Measurements from ENCODE around the gene SLC25A21.

DNA sequence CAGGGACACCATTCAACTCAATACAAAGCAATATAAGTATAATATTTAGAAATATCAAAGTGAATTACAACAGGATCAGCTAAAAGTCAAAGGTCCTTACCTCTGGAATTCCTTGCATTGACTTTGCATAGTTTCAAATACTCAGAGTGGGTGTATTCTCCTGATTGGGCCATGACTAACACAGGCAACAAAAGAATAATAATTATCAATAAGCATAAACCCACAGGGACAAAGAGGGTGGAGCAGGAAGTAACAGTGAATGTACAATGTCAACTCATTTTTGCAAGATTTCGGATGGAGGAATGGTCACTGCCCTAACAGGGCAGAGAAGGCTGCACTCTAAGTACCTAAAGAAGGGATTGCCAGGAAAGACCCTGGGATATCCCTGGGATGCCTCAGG, 303.3 kb downstream of the SLC25A21 start:
- TF ChIP-seq, protein P1, sequence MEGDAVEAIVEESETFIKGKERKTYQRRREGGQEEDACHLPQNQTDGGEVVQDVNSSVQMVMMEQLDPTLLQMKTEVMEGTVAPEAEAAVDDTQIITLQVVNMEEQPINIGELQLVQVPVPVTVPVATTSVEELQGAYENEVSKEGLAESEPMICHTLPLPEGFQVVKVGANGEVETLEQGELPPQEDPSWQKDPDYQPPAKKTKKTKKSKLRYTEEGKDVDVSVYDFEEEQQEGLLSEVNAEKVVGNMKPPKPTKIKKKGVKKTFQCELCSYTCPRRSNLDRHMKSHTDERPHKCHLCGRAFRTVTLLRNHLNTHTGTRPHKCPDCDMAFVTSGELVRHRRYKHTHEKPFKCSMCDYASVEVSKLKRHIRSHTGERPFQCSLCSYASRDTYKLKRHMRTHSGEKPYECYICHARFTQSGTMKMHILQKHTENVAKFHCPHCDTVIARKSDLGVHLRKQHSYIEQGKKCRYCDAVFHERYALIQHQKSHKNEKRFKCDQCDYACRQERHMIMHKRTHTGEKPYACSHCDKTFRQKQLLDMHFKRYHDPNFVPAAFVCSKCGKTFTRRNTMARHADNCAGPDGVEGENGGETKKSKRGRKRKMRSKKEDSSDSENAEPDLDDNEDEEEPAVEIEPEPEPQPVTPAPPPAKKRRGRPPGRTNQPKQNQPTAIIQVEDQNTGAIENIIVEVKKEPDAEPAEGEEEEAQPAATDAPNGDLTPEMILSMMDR (IDR thresholded peaks at IDR 0.05): no peak
- no peak for TF ChIP-seq POLR2A (IDR thresholded peaks at IDR 0.05)
- TF ChIP-seq POLR2AphosphoS5 (IDR thresholded peaks at IDR 0.05): no peak
- TF ChIP-seq EP300 (IDR thresholded peaks at IDR 0.05): no peak

All from stomach (tissue), 4 donors.